Thoracic aorta (tissue), 2 donors: ENCODE results near the gene RAB11B. TPM values are rescaled to one million over a fixed set of nuclear protein-coding genes. Genes with fewer than 3 reads are reported as not detected.
"Not testable (repeated sequence)": the region's sequence is repeated elsewhere in the genome, so short reads cannot be mapped to it uniquely, and the experiment has no call there.

ENCODE experiments used
- ATAC-seq: fragments of 150-250 bp; one replicate; pipeline ENCODE4 v1.8.0; 2017; ENCODE audit warnings: low read depth; ENCODE audit not compliant: insufficient number of reproducible peaks, low FRiP score
- DNase-seq: peaks from one replicate; pipeline ENCODE4 v3.0.0-alpha.2; 2020; ENCODE audit warnings: low spot score
- H3K27ac ChIP-seq, 2 donors: fragments of 200-600 bp; sonication (generic); 1 replicate in 1 of 2; 2 replicates in 1 of 2; pipeline ENCODE4 v1.5.1; 2016; ENCODE audit warnings: mild to moderate bottlenecking in 2 of 2, moderate library complexity in 2 of 2
- H3K27me3 ChIP-seq: fragments of 200-600 bp; sonication (generic); replicated peaks from 2 replicates; pipeline ENCODE4 v1.6.0; 2016; ENCODE audit warnings: mild to moderate bottlenecking; ENCODE audit not compliant: insufficient read depth
- H3K36me3 ChIP-seq: fragments of 200-600 bp; sonication (generic); one replicate; pipeline ENCODE4 v1.5.1; 2016
- H3K4me1 ChIP-seq, 2 donors: fragments of 200-600 bp; sonication (generic); 1 replicate in 1 of 2; 2 replicates in 1 of 2; pipeline versions ENCODE4 v1.5.1 to v1.6.0; 2016; ENCODE audit warnings: low read depth in 2 of 2, mild to moderate bottlenecking in 1 of 2; ENCODE audit not compliant: control insufficient read depth in 1 of 2
- H3K4me3 ChIP-seq: fragments of 200-600 bp; sonication (generic); 2 replicates; pipeline ENCODE4 v1.5.1; 2016; ENCODE audit warnings: mild to moderate bottlenecking
- H3K9me3 ChIP-seq: fragments of 200-600 bp; sonication (generic); 2 replicates; pipeline ENCODE4 v1.5.1; 2016
- CTCF ChIP-seq: fragments of 200-600 bp; sonication (generic); IDR thresholded peaks from one replicate; pipeline ENCODE4 v1.5.1; 2019; ENCODE audit warnings: antibody characterized with exemption
- total RNA-seq, 2 donors: library from RNA; depleted of rRNA; stranded (reverse); fragments of >200 nt; gene quantifications; one replicate each; pipeline versions ENCODE4 v1.1.0 to v1.2.3, GENCODE V29; 2016

Gene RAB11B
- total RNA-seq, 2 donors from 2014 or later, result 53.4 to 69.3 TPM

DNA sequence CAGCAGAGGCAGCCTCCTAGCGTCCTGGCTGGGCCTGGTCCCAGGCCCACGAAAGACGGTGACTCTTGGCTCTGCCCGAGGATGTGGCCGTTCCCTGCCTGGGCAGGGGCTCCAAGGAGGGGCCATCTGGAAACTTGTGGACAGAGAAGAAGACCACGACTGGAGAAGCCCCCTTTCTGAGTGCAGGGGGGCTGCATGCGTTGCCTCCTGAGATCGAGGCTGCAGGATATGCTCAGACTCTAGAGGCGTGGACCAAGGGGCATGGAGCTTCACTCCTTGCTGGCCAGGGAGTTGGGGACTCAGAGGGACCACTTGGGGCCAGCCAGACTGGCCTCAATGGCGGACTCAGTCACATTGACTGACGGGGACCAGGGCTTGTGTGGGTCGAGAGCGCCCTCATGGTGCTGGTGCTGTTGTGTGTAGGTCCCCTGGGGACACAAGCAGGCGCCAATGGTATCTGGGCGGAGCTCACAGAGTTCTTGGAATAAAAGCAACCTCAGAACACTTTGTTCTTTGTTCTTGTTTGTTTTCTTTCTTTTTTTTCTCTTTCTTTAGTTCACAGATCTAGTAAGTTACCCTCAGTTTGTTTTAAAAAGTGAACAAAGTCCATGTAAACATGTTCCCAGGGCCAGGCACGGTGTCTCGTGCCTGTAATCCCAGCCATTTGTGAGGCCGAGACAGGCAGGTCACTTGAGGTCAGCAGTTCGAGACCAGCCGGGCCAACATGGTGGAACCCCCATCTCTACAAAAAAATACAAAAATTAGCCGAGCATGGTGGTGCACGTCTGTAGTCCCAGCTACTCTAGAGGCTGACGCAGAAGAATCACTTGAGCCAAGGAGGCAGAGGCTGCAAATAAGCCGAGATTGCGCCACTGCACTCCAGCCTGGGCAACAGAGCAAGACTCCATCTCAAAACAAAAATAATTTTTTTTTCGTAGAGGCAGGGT lies 16.0 kb upstream of the RAB11B start:
- Histone ChIP-seq H3K4me1 (peaks cover 0 to 5% of the 10 kb centered on the region in 2 donors), H3K27ac (peak overlapping the region; percentile 35 to 45), H3K36me3 (peaks cover 8% of the 10 kb centered on the region), H3K9me3 (no peaks in the 10 kb centered on the region), H3K4me3 (no peak overlapping the region), H3K27me3 (no peaks in the 10 kb centered on the region)
- DNase-seq (no peak), ATAC-seq (peak; percentile 52)
- no peak for TF ChIP-seq CTCF

DNA sequence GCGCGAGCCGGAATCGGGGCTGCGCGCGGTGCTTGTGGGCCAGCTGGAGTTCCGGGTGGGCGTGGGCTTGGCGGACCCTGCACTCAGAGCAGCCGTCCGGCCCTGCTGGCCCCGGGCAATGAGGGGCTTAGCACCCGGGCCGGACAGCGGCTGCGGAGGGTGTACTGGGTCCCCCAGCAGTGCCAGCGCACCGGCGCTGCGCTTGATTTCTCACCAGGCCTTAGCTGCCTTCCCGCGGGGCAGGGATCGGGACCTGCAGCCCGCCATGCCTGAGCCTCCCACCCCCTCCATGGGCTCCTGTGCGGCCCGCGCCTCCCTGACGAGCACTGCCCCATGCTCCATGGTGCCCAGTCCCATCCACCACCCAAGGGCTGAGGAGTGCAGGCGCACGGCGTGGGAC lies 14.4 kb upstream of the RAB11B start:
- H3K36me3 ChIP-seq, ATAC-seq, H3K27ac ChIP-seq, H3K9me3 ChIP-seq, H3K4me3 ChIP-seq, H3K27me3 ChIP-seq, DNase-seq, H3K4me1 ChIP-seq: not testable (repeated sequence)

DNA sequence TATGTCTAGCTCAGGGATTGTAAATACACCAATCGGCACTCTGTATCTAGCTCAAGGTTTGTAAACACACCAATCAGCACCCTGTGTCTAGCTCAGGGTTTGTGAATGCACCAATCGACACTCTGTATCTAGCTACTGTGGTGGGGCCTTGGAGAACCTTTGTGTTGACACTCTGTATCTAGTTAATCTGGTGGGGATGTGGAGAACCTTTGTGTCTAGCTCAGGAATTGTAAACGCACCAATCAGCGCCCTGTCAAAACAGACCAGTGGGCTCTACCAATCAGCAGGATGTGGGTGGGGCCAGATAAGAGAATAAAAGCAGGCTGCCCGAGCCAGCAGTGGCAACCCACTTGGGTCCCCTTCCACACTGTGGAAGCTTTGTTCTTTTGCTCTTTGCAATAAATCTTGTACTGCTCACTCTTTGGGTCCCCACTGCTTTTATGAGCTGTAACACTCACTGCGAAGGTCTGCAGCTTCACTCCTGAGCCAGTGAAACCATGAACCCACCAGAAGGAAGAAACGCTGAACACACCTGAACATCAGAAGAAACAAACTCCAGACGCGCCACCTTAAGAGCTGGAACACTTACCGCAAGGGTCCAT lies 13.7 kb upstream of the RAB11B start:
- not testable (repeated sequence) for H3K4me3 ChIP-seq, H3K27ac ChIP-seq, DNase-seq, H3K4me1 ChIP-seq, H3K9me3 ChIP-seq, H3K27me3 ChIP-seq, ATAC-seq, H3K36me3 ChIP-seq

GRCh38 chr19:8377598-8377997 lies 12.6 kb upstream of the RAB11B start:
- Histone ChIP-seq H3K36me3 (peaks cover 7% of the 10 kb centered on the region), H3K9me3 (no peaks in the 10 kb centered on the region), H3K4me3 (no peak overlapping the region), H3K27me3 (no peaks in the 10 kb centered on the region), H3K27ac (no peak overlapping the region), H3K4me1 (peaks cover 0 to 5% of the 10 kb centered on the region in 2 donors)
- ATAC-seq (no peak), DNase-seq (no peak)
- TF ChIP-seq CTCF, result no peak

DNA sequence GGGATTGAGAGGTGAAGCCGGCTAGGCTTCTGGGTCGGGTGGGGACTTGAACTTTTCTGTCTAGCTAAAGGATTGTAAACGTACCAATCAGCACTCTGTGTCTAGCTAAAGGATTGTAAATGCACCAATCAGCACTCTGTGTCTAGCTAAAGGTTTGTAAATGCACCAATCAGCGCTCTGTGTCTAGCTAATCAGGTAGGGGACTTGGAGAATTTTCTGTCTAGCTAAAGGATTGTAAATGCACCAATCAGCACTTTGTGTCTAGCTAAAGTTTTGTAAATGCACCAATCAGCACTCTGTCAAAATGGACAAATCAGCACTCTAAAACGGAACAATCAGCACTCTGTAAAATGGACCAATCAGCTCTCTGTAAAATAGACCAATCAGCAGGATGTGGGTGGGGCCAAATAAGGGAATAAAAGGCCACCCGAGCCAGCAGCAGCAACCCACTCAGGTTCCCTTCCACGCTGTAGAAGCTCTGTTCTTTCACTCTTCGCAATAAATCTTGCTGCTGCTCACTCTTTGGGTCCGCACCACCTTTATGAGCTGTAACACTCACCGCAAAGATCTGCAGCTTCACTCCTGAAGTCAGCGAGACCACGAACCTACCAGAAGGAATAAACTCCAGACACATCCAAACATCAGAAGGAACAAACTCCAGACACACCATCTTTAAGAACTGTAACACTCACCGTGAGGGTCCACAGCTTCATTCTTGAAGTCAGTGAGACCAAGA lies 10.8 kb upstream of the RAB11B start:
- H3K27ac ChIP-seq, H3K9me3 ChIP-seq, H3K36me3 ChIP-seq, H3K4me3 ChIP-seq, H3K27me3 ChIP-seq, ATAC-seq, DNase-seq, H3K4me1 ChIP-seq: not testable (repeated sequence)

DNA sequence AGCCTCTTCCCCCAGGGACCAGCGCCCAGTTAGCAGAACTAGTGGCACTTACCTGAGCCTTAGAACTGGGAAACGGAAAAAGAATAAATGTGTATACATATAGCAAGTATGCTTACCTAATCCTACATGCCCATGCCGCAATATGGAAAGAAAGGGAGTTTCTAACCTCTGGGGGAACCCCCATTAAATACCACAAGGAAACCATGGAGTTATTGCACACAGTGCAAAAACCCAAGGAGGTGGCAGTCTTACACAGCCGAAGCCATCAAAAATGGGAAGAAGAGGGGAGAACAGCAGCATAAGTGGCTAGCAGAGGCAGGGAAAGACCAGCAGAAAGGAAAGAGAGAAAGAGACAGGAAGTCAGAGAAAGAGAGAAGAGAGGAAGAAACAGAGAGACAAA lies 5.6 kb upstream of the RAB11B start:
- not testable (repeated sequence) for H3K27me3 ChIP-seq, DNase-seq, H3K9me3 ChIP-seq, H3K4me3 ChIP-seq, ATAC-seq, H3K27ac ChIP-seq, H3K36me3 ChIP-seq, H3K4me1 ChIP-seq

DNA sequence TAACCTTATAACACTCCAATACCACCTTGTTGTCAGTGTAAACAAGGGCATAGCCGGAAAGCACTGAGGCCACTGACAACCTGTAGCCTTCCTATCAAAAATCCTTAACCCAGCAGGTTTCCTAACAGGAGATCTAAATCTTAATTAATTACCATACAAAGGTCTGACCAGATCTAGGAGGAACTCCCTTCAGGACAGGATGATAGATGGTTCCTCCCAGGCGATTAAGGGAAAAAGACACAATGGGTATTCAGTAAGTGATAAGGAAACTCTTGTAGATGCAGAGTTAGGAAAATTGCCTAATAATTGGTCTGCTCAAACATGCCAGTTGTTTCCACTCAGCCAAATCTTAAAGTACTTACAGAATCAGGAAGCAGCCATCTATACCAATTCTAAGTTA lies 5.1 kb upstream of the RAB11B start:
- H3K36me3 ChIP-seq, H3K27me3 ChIP-seq, DNase-seq, H3K27ac ChIP-seq, H3K4me3 ChIP-seq, H3K4me1 ChIP-seq, ATAC-seq, H3K9me3 ChIP-seq: not testable (repeated sequence)

DNA sequence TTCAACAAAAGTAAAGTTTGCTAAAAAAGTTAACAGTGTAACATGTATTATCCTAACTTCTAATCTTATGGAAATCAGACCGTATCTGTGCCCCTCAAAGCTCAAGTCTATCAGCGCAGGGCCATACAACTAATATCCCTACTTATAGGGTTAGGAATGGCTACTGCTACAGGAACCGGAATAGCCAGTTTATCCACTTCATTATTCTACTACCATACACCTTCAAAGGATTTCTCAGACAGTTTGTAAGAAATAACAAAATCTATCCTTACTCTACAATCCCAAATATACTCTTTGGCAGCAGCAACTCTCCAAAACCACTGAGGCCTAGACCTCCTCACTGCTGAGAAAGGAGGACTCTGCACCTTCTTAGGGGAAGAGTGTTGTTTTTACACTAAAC lies 4.6 kb upstream of the RAB11B start:
- not testable (repeated sequence) for H3K27ac ChIP-seq, H3K27me3 ChIP-seq, H3K9me3 ChIP-seq, H3K4me3 ChIP-seq, H3K4me1 ChIP-seq, ATAC-seq, H3K36me3 ChIP-seq, DNase-seq

GRCh38 chr19:8386419-8386818 lies 3.7 kb upstream of the RAB11B start:
- ATAC-seq, result not testable (repeated sequence)

More at GRCh38 chr19:8386419-8386818, 3.7 kb upstream of the RAB11B start:
- H3K9me3 ChIP-seq, DNase-seq, H3K27ac ChIP-seq, H3K27me3 ChIP-seq, H3K36me3 ChIP-seq, H3K4me3 ChIP-seq: not testable (repeated sequence)
- H3K4me1 ChIP-seq, result peaks cover 6 to 16% of the 10 kb centered on the region in 2 donors
